SK-N-DZ (cell line): ENCODE results near the gene BCAP29.
"Not testable (repeated sequence)": the region's sequence is repeated elsewhere in the genome, so short reads cannot be mapped to it uniquely, and the experiment has no call there.

Experiments used
- DNase-seq: peaks from one replicate; pipeline ENCODE4 v3.0.0-alpha.2; 2015; ENCODE audit warnings: low spot score

The BCAP29 gene

GRCh38 chr7:107622429-107622828 is 42.4 kb downstream of the BCAP29 start:
- DNase-seq: no peak

- DNase-seq: no peak
These were observed 42.8 kb downstream of the BCAP29 start for GRCh38 chr7:107622894-107623293.

- no peak for DNase-seq
These were observed 47.0 kb downstream of the BCAP29 start for GRCh38 chr7:107627002-107627401.

GRCh38 chr7:107628461-107629064 is 48.5 kb downstream of the BCAP29 start:
- DNase-seq: no peak

GRCh38 chr7:107630342-107630741 is 50.3 kb downstream of the BCAP29 start:
- DNase-seq: no peak

- DNase-seq: no peak
These were observed 51.8 kb downstream of the BCAP29 start for GRCh38 chr7:107631588-107632491.

- DNase-seq: no peak
These were observed 52.4 kb downstream of the BCAP29 start for GRCh38 chr7:107632492-107632865.

- no peak for DNase-seq
These were observed 58.5 kb downstream of the BCAP29 start for GRCh38 chr7:107638594-107638993.

- not testable (repeated sequence) for DNase-seq
These were observed 59.0 kb downstream of the BCAP29 start for GRCh38 chr7:107639070-107639469.

- no peak for DNase-seq
These were observed 61.6 kb downstream of the BCAP29 start for GRCh38 chr7:107641676-107642075.

GRCh38 chr7:107642501-107642900 is 62.5 kb downstream of the BCAP29 start:
- no peak for DNase-seq

GRCh38 chr7:107643407-107643806 is 63.4 kb downstream of the BCAP29 start:
- DNase-seq: no peak

- no peak for DNase-seq
These were observed 63.9 kb downstream of the BCAP29 start for GRCh38 chr7:107643938-107644308.

GRCh38 chr7:107644309-107644974 is 64.4 kb downstream of the BCAP29 start:
- no peak for DNase-seq

GRCh38 chr7:107652642-107653041 is 72.6 kb downstream of the BCAP29 start:
- DNase-seq: no peak

GRCh38 chr7:107658467-107658866 is 78.4 kb downstream of the BCAP29 start:
- DNase-seq: no peak

- DNase-seq: no peak
These were observed 79.6 kb downstream of the BCAP29 start for GRCh38 chr7:107659666-107660065.

- no peak for DNase-seq
These were observed 80.5 kb downstream of the BCAP29 start, which contains the start of gene SLC26A4 for GRCh38 chr7:107660381-107661080. TSS of gene SLC26A4 (plus strand) at chr7:107660828. CDS start at chr7:107661642, 814 bp downstream.

- peak; percentile 63 for DNase-seq
These were observed 81.2 kb downstream of the BCAP29 start for GRCh38 chr7:107661081-107661864.

- DNase-seq: peak; percentile 18
These were observed 81.9 kb downstream of the BCAP29 start for GRCh38 chr7:107661865-107662379.

- DNase-seq: no peak
These were observed 83.2 kb downstream of the BCAP29 start for GRCh38 chr7:107663196-107663595.
